Colonic mucosa (tissue), 4 donors: ENCODE measurements around the gene RPS6KC1. TPM values are rescaled to one million over a fixed set of nuclear protein-coding genes. Genes with fewer than 3 reads are reported as not detected.

Experiments used
- DNase-seq: peaks from one replicate; pipeline ENCODE4 v3.0.0-alpha.2; 2020
- H3K27ac ChIP-seq: fragments of 200-600 bp; one replicate; pipeline ENCODE4 v1.8.0; 2021
- H3K27me3 ChIP-seq: fragments of 200-600 bp; one replicate; pipeline ENCODE4 v1.8.0; 2021
- H3K36me3 ChIP-seq: fragments of 200-600 bp; one replicate; pipeline ENCODE4 v1.8.0; 2021
- H3K4me1 ChIP-seq: fragments of 200-600 bp; one replicate; pipeline ENCODE4 v1.8.0; 2021; ENCODE audit warnings: mild to moderate bottlenecking
- H3K4me3 ChIP-seq: fragments of 200-600 bp; one replicate; pipeline ENCODE4 v1.8.0; 2021
- H3K9ac ChIP-seq, 2 donors: one replicate each; pipeline ENCODE4 v1.7.0; 2013; ENCODE audit warnings: control low read depth in 2 of 2, low read depth in 2 of 2, low read length in 2 of 2
- H3K9me3 ChIP-seq: fragments of 200-600 bp; one replicate; pipeline ENCODE4 v1.8.0; 2021
- intact Hi-C: fragments of 100-400 bp; cut with DNase I; formaldehyde crosslinking; loops from one replicate; pipeline ENCODE4 v1.14.1; 2022
- total RNA-seq, 2 donors: library from RNA; stranded (reverse); fragmentation: NEBNext Ultra II Directional in 1 of 2; extraction: Animal tissue kit (Norgen Biotek cat#: 25700) in 1 of 2; gene quantifications; one replicate each; pipeline ENCODE4 v1.2.1, GENCODE V29; 2021
- TF ChIP-seq, protein P1 (sequence below): fragments of 200-600 bp; IDR thresholded peaks from one replicate; pipeline ENCODE4 v1.8.0; 2022; ENCODE audit warnings: antibody characterized with exemption, mild to moderate bottlenecking
- donor health status: healthy.
- donor health status: DM: no; HTN: no; CAD: no.
- donor health status: DM: no; HTN: no; CAD: no.

Gene RPS6KC1
- total RNA-seq, 2 donors from 2014 or later = 8.8 to 9.6 TPM

- peak overlapping the region in 1 of 2 donors; percentile 81 for H3K9ac ChIP-seq
- intact Hi-C loops = no loop called here
- TF ChIP-seq, protein P1, sequence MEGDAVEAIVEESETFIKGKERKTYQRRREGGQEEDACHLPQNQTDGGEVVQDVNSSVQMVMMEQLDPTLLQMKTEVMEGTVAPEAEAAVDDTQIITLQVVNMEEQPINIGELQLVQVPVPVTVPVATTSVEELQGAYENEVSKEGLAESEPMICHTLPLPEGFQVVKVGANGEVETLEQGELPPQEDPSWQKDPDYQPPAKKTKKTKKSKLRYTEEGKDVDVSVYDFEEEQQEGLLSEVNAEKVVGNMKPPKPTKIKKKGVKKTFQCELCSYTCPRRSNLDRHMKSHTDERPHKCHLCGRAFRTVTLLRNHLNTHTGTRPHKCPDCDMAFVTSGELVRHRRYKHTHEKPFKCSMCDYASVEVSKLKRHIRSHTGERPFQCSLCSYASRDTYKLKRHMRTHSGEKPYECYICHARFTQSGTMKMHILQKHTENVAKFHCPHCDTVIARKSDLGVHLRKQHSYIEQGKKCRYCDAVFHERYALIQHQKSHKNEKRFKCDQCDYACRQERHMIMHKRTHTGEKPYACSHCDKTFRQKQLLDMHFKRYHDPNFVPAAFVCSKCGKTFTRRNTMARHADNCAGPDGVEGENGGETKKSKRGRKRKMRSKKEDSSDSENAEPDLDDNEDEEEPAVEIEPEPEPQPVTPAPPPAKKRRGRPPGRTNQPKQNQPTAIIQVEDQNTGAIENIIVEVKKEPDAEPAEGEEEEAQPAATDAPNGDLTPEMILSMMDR = no peak
Observed at GRCh38 chr1:213050745-213051126, 305 bp upstream of the RPS6KC1 start.

DNA sequence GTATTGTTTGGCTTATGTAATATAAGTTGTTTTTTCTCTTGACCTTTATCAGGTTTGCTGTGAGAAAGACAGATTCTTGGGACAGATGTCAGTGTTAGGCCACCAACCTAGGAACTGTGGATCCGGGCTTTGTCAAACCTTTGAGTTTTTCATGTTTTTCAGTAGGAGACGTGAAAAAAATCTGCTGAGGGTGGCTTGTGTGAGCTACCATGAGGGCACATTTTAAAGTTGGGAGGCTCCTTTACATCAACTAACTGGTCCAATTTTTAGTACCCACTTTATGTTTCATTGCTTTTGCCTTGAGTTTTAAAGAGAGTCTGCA is 801 bp downstream of the RPS6KC1 start:
- TF ChIP-seq, protein P1 = no peak
- Histone ChIP-seq H3K36me3 (no peaks in the 10 kb centered on the region), H3K27me3 (no peaks in the 10 kb centered on the region), H3K9ac (peak overlapping the region; percentile 76 to 81), H3K4me3 (peak overlapping the region; percentile 61), H3K9me3 (no peaks in the 10 kb centered on the region), H3K4me1 (no peaks in the 10 kb centered on the region), H3K27ac (no peak overlapping the region)
- DNase-seq = no peak
- intact Hi-C loops = no loop called here

More at GRCh38 chr1:213050745-213051126, 305 bp upstream of the RPS6KC1 start:
- H3K4me1 ChIP-seq = no peaks in the 10 kb centered on the region
- DNase-seq = no peak
- H3K27me3 ChIP-seq = no peaks in the 10 kb centered on the region
- H3K4me3 ChIP-seq = peak overlapping the region; percentile 61
- no peaks in the 10 kb centered on the region for H3K36me3 ChIP-seq
- H3K9me3 ChIP-seq = no peaks in the 10 kb centered on the region
- H3K27ac ChIP-seq = peak overlapping the region; percentile 72

- no peaks in the 10 kb centered on the region for H3K9me3 ChIP-seq
- no peak overlapping the region for H3K27ac ChIP-seq
- TF ChIP-seq, protein P1 = no peak
- H3K27me3 ChIP-seq = no peaks in the 10 kb centered on the region
- DNase-seq = no peak
- no peaks in the 10 kb centered on the region for H3K4me1 ChIP-seq
- H3K4me3 ChIP-seq = no peak overlapping the region
- H3K9ac ChIP-seq = no peak overlapping the region
- H3K36me3 ChIP-seq = no peaks in the 10 kb centered on the region
- intact Hi-C loops = no loop called here
Observed at GRCh38 chr1:213053455-213053854, 2.4 kb downstream of the RPS6KC1 start.

- no peak overlapping the region for H3K27ac ChIP-seq
- H3K36me3 ChIP-seq = no peaks in the 10 kb centered on the region
- H3K27me3 ChIP-seq = no peaks in the 10 kb centered on the region
- H3K4me3 ChIP-seq = no peak overlapping the region
- no peak for DNase-seq
- no peak overlapping the region for H3K9ac ChIP-seq
- intact Hi-C loops = no loop called here
- H3K4me1 ChIP-seq = no peaks in the 10 kb centered on the region
- H3K9me3 ChIP-seq = no peaks in the 10 kb centered on the region
- TF ChIP-seq, protein P1 = no peak
Observed at GRCh38 chr1:213054142-213054541, 3.1 kb downstream of the RPS6KC1 start.

DNA sequence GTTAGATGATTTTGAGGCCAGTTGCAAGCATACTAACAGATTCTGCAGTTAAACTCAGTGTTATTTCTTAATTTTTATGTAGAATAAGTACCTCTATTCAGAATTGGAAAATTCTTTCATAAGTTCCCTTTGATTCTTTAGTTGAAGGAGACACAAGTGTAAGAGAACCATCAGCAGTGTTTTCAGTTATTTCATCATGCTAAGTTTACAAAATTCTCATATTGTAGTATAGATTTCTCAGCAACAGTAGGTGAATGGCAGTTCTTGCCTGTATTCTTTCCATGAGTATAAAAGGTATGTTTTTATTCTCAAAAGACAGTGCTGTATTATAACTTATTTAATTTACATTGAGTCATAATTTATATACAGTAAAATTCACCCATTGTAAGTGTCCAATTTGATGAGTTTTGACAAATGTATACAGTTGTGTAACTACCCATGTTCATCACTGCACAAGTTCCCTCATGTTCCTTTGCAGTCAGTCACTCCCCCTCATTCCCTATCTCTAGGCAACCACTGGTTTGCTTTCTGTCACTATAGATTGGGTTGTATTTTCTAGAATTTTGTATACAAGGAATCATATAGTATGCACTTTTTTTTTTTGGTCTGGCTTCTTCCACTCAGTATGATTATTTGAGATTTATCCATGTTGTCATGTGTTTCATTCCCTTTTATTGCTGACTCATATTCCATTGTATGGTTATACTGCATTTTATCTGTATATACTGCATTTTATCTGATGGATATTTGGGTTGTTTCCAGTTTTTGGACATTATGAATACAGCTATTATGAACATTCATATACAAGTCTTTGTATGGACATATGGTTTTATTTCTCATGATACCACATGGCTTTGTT is 3.9 kb downstream of the RPS6KC1 start:
- intact Hi-C loops = no loop called here
- Histone ChIP-seq H3K9ac (no peak overlapping the region), H3K36me3 (no peaks in the 10 kb centered on the region), H3K9me3 (no peaks in the 10 kb centered on the region), H3K27ac (no peak overlapping the region), H3K27me3 (no peaks in the 10 kb centered on the region), H3K4me3 (no peak overlapping the region), H3K4me1 (no peaks in the 10 kb centered on the region)
- no peak for DNase-seq
- TF ChIP-seq, protein P1 = no peak
